Choroid plexus epithelial cell (primary cell): ENCODE measurements around the gene GALNT9.

Experiments used
- DNase-seq: peaks from one replicate; pipeline ENCODE4 v3.0.0-alpha.2; 2010; ENCODE audit warnings: low read depth
- H3K4me3 ChIP-seq: 2 replicates; pipeline ENCODE4 v1.5.1; 2011; ENCODE audit warnings: low read depth, mild to moderate bottlenecking, control low read depth, low read length, moderate library complexity
- TF ChIP-seq, protein P1 (sequence below): conservative IDR thresholded peaks from 2 replicates; pipeline ENCODE4 v1.5.1; 2011; ENCODE audit warnings: low read depth, mild to moderate bottlenecking, control low read depth, inconsistent platforms, low read length, moderate library complexity

Gene GALNT9

DNA sequence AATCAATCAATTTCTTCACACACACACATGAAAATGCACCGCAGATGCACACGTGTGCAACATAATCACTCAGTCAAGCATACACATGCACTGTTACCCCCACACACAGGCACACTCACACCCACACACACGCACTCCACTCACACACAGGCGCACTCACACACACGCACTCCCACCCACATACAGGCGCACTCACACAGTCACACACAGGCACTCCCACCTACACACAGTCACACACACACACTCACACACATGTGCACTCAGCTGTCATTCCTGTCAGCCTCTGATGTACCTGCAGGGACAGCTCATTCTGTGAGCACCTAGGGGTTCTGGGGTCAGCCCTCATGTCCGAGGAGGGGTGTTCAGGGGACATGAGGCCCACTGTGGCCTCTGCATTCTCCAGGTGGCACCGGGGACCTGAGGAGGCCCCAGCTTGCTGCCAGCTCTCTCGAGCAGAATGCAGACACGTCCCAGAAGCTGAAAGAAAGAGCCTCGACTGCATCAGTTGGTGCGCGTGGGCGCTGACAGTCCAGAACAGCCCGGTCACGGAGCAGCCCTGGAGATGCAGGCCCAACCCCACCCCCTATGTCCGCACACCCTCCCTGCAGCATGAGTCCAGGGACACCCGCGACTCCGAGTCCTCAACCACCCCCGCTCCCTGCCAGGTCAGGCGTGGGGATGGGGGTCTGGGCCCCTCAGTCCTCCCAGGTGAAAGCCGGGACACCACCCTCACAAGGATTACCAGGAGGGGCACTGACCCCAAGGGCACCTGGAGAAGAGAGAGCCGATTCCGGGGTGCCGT lies 115.8 kb downstream of the GALNT9 start:
- TF ChIP-seq, protein P1, sequence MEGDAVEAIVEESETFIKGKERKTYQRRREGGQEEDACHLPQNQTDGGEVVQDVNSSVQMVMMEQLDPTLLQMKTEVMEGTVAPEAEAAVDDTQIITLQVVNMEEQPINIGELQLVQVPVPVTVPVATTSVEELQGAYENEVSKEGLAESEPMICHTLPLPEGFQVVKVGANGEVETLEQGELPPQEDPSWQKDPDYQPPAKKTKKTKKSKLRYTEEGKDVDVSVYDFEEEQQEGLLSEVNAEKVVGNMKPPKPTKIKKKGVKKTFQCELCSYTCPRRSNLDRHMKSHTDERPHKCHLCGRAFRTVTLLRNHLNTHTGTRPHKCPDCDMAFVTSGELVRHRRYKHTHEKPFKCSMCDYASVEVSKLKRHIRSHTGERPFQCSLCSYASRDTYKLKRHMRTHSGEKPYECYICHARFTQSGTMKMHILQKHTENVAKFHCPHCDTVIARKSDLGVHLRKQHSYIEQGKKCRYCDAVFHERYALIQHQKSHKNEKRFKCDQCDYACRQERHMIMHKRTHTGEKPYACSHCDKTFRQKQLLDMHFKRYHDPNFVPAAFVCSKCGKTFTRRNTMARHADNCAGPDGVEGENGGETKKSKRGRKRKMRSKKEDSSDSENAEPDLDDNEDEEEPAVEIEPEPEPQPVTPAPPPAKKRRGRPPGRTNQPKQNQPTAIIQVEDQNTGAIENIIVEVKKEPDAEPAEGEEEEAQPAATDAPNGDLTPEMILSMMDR: no peak
- no peak for DNase-seq
- H3K4me3 ChIP-seq: no peak overlapping the region

DNA sequence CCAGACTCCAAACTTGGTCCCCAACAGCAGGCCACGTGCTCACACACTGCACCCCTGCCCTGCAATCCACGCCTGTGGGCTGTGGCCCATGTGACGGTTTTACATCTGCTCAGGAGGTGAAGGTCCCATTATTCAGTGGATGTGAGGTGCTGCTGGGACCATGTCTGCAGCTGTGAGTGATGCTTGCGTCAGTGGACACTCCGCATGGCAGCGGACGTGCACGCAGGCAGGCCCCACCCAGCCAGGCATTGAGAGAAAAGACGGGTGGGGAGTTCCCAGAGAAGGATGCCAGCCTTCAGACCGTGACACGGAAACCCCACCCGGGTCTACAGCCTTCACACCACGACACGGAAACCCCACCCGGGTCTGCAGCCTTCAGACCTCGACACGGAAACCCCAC lies 117.6 kb downstream of the GALNT9 start:
- TF ChIP-seq, protein P1: no peak
- DNase-seq: no peak
- no peak overlapping the region for H3K4me3 ChIP-seq

DNA sequence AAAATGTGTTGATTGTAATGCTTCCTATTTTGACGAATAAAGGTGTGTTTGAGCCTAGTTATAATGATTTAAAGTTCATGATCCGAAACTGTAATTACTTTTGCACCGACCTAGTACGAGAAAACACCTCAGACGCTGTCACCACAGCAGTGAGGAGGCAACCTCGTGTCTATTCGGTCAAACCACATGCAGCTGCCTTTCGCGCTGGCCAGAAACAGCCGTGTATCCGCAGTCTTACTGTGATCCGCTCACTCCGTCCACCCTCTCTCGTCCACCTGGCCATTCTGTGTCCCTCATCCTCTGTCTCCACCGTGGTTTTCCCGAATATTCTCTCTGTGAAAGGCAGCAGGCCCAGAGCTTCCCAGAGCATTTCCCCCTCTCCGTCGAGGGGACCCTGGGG lies 118.1 kb downstream of the GALNT9 start:
- DNase-seq: no peak
- TF ChIP-seq, protein P1: no peak
- no peak overlapping the region for H3K4me3 ChIP-seq

DNA sequence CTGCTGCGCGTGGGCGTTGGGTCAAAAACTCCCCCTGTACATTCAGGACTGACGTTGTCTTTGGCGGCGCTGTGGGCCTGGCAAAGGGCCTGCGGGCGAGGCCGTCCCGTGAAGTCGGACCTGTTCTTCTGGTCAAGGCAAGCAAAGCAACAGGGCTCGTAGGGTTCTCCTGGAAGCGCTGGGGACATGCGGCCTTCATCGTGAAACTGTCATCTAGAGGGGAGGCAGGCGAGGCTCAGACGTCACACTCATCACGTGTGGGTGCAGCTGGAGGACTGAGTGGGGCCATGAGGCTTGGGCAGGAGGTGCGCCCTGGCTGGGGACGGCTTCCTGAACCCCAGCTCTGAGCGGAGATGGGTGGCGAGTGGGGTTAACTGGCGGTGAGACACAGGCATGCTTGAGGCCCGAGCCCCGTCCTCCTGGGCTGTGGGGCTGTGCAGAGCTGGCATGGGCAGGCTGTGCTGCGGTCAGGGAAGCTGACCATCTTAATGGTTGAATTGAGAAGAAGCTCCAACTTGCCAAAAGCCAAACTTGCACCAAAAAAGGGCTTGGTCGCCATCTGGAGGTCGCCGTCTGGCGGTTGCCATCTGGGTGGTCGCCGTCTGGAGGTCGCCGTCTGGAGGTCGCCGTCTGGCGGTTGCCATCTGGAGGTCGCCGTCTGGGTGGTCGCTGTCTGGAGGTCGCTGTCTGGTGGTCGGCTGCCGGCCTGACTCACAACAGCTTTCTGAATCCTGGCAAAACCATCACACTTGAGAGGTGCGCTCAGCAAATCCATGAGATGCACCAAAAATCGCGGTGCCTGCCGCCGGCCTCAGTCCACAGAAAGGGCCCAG lies 119.0 kb downstream of the GALNT9 start:
- H3K4me3 ChIP-seq: no peak overlapping the region
- DNase-seq: no peak
- TF ChIP-seq, protein P1: no peak

DNA sequence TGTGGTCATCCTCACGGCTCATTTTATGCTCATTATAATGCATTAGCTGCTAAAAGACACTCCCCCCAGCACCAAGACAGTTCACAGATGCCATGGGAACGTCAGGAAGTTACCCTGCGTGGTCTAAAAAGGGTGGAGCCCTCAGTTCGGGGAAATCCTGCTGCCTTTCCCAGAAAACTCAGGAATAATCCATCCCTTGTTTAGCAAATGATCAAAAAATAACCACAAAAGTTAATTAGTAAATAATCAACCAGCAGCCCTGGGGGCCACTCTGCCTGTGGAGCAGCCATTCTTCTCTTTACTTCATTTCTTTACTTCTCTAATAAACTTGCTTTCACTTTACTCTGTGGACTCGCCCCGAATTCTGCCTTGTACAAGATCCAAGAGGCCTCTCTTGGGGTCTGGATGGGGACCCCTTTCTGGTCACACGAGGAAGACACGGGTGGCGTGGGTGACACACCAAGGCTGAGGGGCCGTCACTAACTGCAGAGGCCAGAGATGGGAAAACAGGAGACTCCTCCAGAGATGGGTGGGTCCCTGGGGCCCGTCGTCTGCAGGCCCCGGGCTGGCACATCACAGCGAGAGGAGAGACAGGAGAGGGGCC lies 119.7 kb downstream of the GALNT9 start:
- DNase-seq: no peak

DNA sequence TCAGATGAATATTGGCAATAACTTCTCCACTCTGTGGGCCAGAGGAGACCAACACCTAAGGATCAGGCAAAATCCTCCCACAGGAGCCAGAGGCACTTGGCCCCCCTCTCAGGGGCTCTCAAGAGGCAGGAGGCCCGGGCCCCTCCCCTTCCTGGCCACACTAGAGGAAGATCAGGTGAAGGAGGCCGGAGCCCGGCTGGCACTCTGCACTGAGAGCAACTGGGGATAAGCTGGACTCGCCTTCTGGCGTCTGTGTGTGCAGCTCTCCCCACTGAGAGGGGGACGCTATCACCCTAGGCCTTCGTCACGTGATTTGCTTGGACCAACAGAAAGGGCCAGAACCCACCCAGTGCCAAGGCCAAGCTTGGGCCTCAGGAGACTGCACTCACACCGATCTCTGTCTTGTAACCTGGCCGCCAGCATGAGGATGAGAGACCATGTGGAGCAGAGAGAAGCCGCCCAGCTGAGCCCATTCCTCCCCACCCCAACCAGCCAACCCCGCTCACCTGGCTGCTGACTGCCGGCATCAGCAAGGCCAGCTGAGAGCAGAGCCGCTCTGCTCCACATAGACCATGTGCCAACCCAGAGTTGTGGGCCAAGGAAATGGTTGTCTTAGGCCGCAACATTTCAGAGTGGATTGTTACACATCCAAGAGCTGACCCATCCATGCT lies 121.1 kb downstream of the GALNT9 start:
- TF ChIP-seq, protein P1: no peak
- H3K4me3 ChIP-seq: no peak overlapping the region
- DNase-seq: no peak

More for the DNA sequence above, 119.7 kb downstream of the GALNT9 start:
- TF ChIP-seq, protein P1: no peak
- no peak overlapping the region for H3K4me3 ChIP-seq
